HS-5 (cell line): ENCODE data around the gene EML4.

Source experiments
- DNase-seq: peaks from one replicate; pipeline ENCODE4 v3.0.0-alpha.2; 2012; ENCODE audit warnings: low read depth

EML4 gene

GRCh38 chr2:42138163-42139015, 30.8 kb upstream of the EML4 start:
- peak; percentile 78 for DNase-seq

DNA sequence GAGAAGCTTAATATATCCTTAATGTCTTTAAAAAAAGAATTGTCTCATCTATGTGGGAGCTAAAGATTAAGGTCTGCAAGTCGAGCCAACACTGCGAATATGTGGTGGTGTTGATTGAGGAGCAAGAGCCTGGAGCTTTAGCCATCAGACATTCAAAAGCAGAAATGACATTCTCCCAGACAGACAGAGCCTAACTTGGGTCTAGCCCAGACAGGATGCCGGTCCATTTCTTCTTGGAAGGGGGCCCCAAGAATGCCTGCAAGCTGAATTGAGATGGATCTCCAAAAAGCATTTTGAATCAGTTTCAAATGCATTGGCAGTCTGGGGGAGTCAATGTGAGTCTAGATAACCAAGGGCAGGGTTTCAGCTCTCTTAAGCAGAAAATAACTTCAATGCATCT, 30.1 kb upstream of the EML4 start:
- no peak for DNase-seq

DNA sequence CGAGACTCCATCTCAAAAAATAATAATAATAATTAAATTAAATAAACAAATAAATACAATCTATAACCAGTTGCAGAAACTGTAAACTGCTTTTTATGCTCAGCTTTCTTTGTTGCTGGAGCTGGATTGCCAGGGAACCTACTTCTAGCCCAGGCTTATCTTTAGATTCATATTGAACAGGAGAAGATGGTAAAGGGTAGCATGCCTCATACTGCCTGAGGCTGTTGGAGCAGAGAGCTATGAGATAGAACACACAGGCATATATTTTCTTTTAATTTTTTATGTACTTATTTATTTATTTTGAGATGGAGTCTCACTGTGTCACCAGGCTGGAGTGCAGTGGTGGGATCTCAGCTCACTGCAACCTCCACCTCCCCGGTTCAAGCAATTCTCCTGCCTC, 28.7 kb upstream of the EML4 start:
- DNase-seq: no peak

DNA sequence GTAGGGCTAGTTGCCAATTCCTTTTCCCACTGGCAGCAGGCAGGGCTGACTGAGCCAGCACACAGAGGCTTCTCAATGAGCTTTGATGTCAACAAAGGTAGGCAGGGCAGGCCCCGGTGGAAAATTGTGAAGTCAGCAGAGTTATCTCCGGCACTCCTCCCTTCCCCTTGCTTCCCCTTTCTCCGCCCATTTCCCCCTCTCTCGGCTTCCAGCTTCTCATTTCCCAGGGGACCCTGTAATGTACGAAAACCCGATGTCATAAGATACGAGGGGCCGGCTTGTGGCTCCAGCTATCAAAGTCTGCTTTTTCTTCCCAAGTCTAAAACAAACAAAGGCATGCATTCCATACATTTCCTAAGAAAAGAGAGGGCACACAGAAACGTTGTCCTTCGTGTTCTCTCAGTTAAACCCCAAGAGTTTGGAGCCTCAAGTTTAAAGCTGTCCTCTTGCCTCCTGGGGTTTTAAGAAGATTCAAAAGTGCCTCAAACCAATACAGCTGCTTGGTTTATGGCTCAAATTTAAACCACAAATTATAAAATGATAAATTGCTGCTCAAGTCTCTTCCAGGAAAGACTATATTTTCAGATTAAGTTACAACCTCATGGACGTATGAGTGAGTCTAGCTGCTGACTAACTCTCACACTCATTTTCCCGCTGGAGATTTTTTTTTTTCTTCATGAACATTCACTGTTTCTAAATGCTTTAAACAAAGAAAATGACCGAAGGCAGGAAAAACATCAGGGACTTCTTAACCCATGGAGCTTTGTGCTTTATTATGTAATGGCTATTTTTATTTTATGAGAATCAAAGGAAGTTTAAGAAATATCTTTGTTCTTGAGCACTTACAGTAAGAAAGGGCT, 27.2 kb upstream of the EML4 start:
- DNase-seq: peak; percentile 55

GRCh38 chr2:42142547-42143184, 26.5 kb upstream of the EML4 start:
- no peak for DNase-seq

- DNase-seq: no peak
Measured at GRCh38 chr2:42147641-42148274, 21.4 kb upstream of the EML4 start.

GRCh38 chr2:42150159-42150558, 19.0 kb upstream of the EML4 start:
- no peak for DNase-seq

DNA sequence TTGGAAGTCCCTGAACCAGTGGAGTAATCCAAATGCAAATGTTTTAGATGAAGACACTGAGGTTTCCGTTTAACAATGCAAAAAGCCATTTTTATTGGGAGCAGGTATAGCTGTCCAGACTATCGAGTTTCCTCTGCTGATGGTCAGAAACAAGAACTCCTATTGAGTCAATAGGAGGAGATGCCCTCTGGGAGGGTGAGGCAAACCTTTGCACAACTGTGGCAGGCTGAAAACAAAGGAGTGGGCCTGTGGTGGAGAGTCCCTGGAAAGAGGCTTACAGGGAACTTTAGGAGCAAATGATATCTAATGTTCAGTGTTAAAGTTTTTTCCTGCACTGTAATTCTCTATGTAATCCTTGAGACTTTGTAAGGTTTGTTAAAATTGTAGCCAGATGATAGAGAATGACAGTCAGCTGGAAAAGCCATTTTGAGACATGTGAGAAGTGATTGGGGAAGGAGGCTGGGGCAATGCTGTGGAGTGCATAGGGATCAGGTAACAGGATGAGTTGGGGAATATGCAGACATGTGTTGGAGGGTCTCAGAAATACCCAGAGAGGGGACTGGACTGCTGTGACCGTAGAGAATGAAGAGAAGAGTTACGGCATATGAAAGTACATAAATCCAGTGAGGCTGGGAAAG, 15.1 kb upstream of the EML4 start:
- DNase-seq: no peak

DNA sequence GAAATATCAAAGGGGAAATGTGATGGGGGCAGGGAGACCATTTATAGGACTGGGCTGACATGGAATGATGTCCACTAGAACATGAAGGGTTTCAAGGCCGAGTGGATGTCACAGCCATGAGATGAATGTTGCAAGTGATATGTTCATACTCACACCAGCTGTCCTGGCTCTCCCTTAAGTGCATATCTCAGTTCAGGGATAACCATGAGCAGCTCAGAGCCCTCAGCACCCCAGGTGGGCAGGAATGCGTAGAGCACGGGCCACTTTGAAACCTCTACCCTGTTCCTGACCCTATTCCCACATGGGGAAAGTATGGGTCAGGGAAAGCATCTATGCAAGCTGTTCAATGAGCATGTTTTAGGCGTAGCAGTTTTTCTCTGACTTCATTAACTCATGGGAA, 12.4 kb upstream of the EML4 start:
- no peak for DNase-seq

GRCh38 chr2:42161444-42161843, 7.7 kb upstream of the EML4 start:
- no peak for DNase-seq

- no peak for DNase-seq
Measured at GRCh38 chr2:42163444-42164045, 5.6 kb upstream of the EML4 start.

- DNase-seq: no peak
Measured at GRCh38 chr2:42164046-42164445, 5.1 kb upstream of the EML4 start.

DNA sequence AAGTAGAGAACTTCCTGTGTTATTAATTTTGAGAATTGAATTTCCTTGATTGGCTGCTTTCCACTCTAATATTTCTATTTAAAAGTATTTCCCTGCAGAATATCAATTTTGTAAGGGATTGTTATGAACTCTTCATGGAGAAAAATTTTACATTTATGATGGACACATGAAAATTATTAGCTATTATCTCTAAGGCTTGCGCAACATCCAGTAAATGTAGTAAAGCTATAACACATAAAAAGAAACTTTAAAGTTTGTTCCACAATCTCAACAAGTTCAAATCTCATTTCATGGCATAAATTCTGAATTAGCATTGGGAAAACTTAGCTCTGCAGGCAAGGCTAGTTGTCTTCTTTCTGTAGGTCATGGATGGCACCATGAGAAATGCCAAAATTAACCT, 4.2 kb upstream of the EML4 start:
- no peak for DNase-seq

GRCh38 chr2:42167458-42167857, 1.7 kb upstream of the EML4 start:
- no peak for DNase-seq

- DNase-seq: no peak
Measured at GRCh38 chr2:42168459-42169099, 574 bp upstream of the EML4 start.

DNA sequence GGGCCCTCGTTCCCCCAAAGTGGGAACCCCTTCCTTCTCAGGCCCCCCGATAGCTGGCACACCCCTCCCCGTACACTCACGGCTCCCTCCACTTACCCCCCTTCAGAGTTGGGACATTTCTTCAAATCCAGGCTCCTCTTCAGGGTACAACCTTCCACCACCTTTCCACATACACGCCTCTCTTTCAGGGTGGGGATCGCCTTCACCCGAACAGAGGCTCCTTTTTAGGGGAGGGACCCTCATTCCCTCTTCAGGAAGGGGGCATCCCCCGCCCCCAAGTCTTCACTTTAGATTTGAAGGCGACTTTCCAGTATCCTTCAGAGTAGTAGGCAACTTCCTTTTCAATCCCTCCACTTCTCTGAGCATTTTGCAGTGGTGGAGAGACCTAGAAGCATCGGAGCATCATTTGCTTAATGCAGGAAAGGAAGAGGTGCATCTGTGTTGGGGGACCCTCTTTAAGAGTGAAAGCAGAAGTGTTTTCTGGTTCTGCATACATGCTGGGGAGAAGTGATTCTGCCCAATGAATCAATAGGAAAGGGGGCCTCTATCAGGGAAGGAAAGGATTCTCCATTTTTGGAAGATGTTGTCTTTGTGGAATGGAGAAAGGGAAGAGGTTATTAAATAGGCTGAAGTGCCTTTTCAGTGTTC, 845 bp downstream of the EML4 start:
- DNase-seq: no peak

- DNase-seq: no peak
Measured at GRCh38 chr2:42170619-42171395, 1.7 kb downstream of the EML4 start.

GRCh38 chr2:42171396-42171980, 2.3 kb downstream of the EML4 start:
- no peak for DNase-seq

DNA sequence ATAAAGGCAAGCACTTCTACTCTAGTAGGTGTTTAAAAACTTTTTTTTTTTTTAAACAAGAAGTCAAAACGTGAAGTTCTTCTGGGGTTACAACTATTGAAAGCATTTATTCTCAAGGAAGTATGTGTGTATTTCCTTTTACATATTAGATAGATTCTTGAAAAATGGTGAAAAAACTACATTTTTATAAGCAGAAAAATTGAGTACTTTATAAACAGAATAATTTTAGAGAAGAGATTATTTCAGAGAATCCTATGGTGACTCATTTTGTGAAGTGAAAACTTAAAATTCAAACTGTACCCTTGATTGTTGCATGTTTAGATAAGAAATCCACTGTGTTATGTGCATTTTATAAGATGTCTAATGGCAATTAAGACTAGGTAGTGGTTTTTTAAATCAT, 2.9 kb downstream of the EML4 start:
- no peak for DNase-seq
